Left lung (tissue), 10 donors: ENCODE results near the gene ANKRD13B. TPM values are rescaled to one million over a fixed set of nuclear protein-coding genes. Genes with fewer than 3 reads are reported as not detected.

Source experiments
- ATAC-seq: fragments of 200-7000 bp; cut with Tn5 transposase; one replicate; pipeline ENCODE4 v1.9.1; 2020; ENCODE audit warnings: moderate library complexity
- DNase-seq, 4 donors: peaks; one replicate each; pipeline ENCODE4 v3.0.0-alpha.2; 2013 to 2020
- H3K27ac ChIP-seq, 2 donors: fragments of 200-600 bp; sonication (generic) in 1 of 2; one replicate each; pipeline versions ENCODE4 v1.5.0 to v1.8.0; 2020 to 2021
- H3K27me3 ChIP-seq, 2 donors: fragments of 200-600 bp; sonication (generic) in 1 of 2; one replicate each; pipeline versions ENCODE4 v1.5.0 to v1.8.0; 2020 to 2021
- H3K36me3 ChIP-seq, 2 donors: fragments of 200-600 bp; sonication (generic) in 1 of 2; one replicate each; pipeline versions ENCODE4 v1.5.0 to v1.8.0; 2020 to 2021
- H3K4me1 ChIP-seq, 2 donors: fragments of 200-600 bp; one replicate each; pipeline ENCODE4 v1.8.0; 2021
- H3K4me3 ChIP-seq, 2 donors: fragments of 200-600 bp; sonication (generic) in 1 of 2; one replicate each; pipeline versions ENCODE4 v1.5.0 to v1.8.0; 2020 to 2021; ENCODE audit warnings: mild to moderate bottlenecking in 1 of 2
- H3K9me3 ChIP-seq, 2 donors: fragments of 200-600 bp; sonication (generic) in 1 of 2; one replicate each; pipeline versions ENCODE4 v1.5.0 to v1.8.0; 2020 to 2021
- CTCF ChIP-seq, 2 donors: fragments of 200-600 bp; sonication (generic) in 1 of 2; IDR thresholded peaks; one replicate each; pipeline versions ENCODE4 v1.5.0 to v1.8.0; 2021; ENCODE audit warnings: antibody characterized with exemption in 2 of 2
- intact Hi-C, 2 donors: fragments of 100-400 bp; cut with DNase I; formaldehyde crosslinking; loops; one replicate each; pipeline versions ENCODE4 v1.11.2 to v1.14.2; 2022
- polyA plus RNA-seq, 6 donors: library from polyadenylated mRNA; unstranded; fragments of 120-200 nt; gene quantifications; one replicate each; pipeline ENCODE4 v1.2.1, GENCODE V29; 2013; ENCODE audit not compliant: insufficient read length in 6 of 6
- total RNA-seq, 2 donors: library from RNA; stranded (reverse); fragmentation: NEBNext Ultra II Directional; extraction: Animal tissue kit (Norgen Biotek cat#: 25700); gene quantifications; one replicate each; pipeline ENCODE4 v1.2.1, GENCODE V29; 2021
- donor health status: DM: no; HTN: yes; CAD: no.
- donor health status: DM: no; HTN: no; CAD: no.

The ANKRD13B gene
- total and polyA plus RNA-seq, 8 donors: 7.7 to 14.3 (median 9.5) TPM

GRCh38 chr17:29559640-29560039, 33.3 kb upstream of the ANKRD13B start:
- Histone ChIP-seq H3K4me3 (no peak overlapping the region), H3K36me3 (peaks cover 0 to 5% of the 10 kb centered on the region in 2 donors), H3K9me3 (no peaks in the 10 kb centered on the region), H3K4me1 (peaks cover 3 to 30% of the 10 kb centered on the region in 2 donors), H3K27me3 (no peaks in the 10 kb centered on the region), H3K27ac (no peak overlapping the region)
- DNase-seq (no peak), ATAC-seq (no peak)
- TF ChIP-seq CTCF (IDR thresholded peaks at IDR 0.05): no peak
- intact Hi-C loops: no loop called here

DNA sequence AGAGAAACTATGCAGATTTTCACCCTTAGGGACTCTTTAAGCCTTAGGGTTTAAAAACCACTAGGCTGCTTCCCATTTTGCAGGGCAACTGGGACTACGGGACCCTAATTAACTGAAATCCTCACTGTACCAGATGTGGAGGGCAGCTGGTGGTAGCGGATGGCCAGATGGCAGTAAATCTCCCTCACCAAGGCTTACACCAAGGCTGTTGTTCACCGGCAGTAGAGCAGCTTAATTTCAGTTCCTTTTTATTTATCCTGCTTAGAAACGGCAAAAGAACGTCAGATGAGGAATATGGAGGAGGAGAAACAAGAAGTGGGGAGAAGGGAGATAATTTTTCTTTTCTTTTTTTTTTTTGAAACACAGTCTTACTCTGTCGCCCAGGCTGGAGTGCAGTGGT, 32.6 kb upstream of the ANKRD13B start:
- H3K4me3 ChIP-seq: no peak overlapping the region
- H3K27ac ChIP-seq: no peak overlapping the region
- peaks cover 0 to 5% of the 10 kb centered on the region in 2 donors for H3K36me3 ChIP-seq
- no peak for TF ChIP-seq CTCF (IDR thresholded peaks at IDR 0.05)
- no peaks in the 10 kb centered on the region for H3K27me3 ChIP-seq
- DNase-seq (no peak), ATAC-seq (no peak)
- intact Hi-C loops: no loop called here
- H3K9me3 ChIP-seq: no peaks in the 10 kb centered on the region
- peaks cover 3 to 36% of the 10 kb centered on the region in 2 donors for H3K4me1 ChIP-seq

DNA sequence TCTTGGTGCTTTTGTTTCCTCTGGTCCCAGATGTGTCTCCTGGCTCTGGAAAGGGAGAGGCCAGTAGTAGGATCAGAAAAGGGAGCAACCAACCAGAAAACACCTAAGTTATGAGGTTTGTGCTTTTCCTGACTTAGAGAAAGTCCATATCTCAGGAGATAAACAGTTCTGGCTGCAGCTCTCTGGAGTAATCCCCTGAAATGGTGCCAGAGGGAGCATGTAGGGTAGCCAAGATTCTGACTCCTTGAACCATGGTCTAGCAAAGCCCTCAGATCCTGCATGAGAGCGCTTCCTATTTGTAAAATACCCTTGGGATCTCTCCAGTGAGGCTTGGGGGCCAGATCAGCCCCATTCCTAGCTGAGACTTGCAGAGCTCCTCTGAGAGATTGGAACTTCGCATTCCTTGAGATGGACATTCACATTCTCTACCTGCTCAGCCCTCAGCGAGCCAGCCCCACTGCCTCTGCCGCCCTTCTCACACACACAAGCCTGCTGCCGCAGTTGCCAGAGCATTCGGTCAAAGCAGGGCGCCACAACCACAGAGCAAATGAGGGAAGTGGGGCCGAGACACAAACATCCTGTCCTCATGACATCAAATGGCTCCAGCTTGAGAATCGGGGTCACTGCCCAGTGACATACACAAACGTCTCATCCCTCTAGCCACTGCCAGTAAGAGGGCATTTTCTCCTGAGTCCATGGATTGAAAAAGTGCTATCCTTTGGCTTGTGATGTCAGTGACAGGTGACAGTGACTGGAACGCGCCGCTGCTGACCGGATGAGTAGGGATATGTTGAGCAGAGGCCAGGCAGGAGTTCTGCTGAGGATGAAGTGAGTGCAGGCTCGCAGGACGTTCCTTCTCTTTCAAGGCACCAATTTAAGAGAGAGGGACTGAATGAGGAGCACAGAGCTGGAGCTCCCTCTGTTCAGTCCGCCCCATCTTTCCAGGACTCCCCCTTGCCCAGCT, 31.1 kb upstream of the ANKRD13B start:
- H3K27ac ChIP-seq: peak overlapping the region in 1 of 2 donors; percentile 10
- no peak for ATAC-seq

GRCh38 chr17:29562615-29563014, 30.3 kb upstream of the ANKRD13B start:
- no peak for DNase-seq
- Histone ChIP-seq H3K4me1 (peaks cover 3 to 59% of the 10 kb centered on the region in 2 donors), H3K9me3 (no peaks in the 10 kb centered on the region), H3K36me3 (peaks cover 0 to 5% of the 10 kb centered on the region in 2 donors), H3K27me3 (peaks cover 0 to 11% of the 10 kb centered on the region in 2 donors), H3K27ac (peak overlapping the region in 1 of 2 donors; percentile 10), H3K4me3 (no peak overlapping the region)
- intact Hi-C loops: no loop called here
- no peak for TF ChIP-seq CTCF (IDR thresholded peaks at IDR 0.05)
- no peak for ATAC-seq

More for the DNA sequence above, 31.1 kb upstream of the ANKRD13B start:
- TF ChIP-seq CTCF (IDR thresholded peaks at IDR 0.05): no peak
- H3K9me3 ChIP-seq: no peaks in the 10 kb centered on the region
- DNase-seq: peak in 3 of 4 donors; percentile 14 to 57 (median 39)
- peaks cover 0 to 5% of the 10 kb centered on the region in 2 donors for H3K36me3 ChIP-seq
- H3K4me1 ChIP-seq: peaks cover 3 to 51% of the 10 kb centered on the region in 2 donors
- H3K27me3 ChIP-seq: peaks cover 0 to 11% of the 10 kb centered on the region in 2 donors
- intact Hi-C loops: no loop called here
- no peak overlapping the region for H3K4me3 ChIP-seq

- no peaks in the 10 kb centered on the region for H3K9me3 ChIP-seq
- no peak for TF ChIP-seq CTCF (IDR thresholded peaks at IDR 0.05)
- no peak overlapping the region for H3K27ac ChIP-seq
- no peak overlapping the region for H3K4me3 ChIP-seq
- intact Hi-C loops: no loop called here
- DNase-seq: no peak
- ATAC-seq: no peak
- peaks cover 3 to 63% of the 10 kb centered on the region in 2 donors for H3K4me1 ChIP-seq
- peaks cover 0 to 11% of the 10 kb centered on the region in 2 donors for H3K27me3 ChIP-seq
- H3K36me3 ChIP-seq: peaks cover 0 to 5% of the 10 kb centered on the region in 2 donors
These were observed 29.1 kb upstream of the ANKRD13B start for GRCh38 chr17:29563816-29564215.
